ENCODE data around the gene IL17REL.

The IL17REL gene

DNA sequence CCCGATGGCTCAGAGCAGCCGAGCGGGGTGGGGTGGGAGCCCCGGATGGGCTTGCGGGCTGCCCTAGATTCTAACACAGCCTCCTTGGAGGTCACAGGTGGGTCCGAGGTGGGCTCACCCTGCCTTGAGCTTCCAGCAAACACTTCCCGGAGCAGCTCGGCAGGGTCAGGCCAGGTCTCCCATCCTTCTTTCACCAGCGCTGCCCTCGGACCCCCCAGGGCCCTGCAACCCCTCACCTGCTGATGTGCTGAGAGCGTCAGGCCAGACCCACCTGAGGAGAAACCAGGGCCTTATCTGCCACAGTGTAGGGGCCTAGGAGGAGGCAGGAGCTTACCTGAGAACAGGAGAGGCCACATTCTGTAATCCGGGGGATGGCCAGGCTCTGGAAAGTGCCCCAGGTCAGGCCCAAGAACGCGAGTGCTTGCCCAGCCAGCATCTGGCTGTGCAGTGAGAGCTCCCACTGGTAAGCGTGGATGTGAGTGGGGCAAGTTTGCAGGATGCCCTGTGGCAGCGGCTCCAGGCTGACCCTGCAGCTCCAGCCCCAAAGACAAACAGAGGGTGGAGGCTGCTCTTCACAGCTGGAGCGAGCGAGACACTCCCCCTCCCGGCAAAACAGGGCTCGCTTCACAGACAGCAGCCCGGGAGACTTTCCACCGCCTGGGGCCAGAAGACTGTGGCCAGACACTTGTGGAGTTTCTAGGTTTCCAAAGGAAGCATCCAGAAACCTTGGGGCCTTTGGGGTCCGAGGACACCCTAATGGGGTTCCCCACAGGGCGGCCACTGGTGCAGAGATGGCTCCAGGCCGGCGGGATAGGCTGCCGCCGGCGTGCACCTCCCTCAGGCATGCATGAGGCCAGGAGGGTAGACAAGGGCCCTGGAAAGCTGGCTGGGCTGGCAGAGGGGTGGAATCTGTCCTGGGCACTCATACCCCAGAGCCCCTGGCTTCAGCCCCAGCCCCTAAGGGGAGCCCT, at the start of gene IL17REL:
TSS of gene IL17REL (minus strand) at position 555 of the 971 bp plus-strand sequence. CDS start at position 436, 119 bp downstream.
- H3K4me3 ChIP-seq (replicated peaks; ENCODE audit: low read depth, low read length), result no peak within 1 kb of the TSS
- TF ChIP-seq, protein P1, sequence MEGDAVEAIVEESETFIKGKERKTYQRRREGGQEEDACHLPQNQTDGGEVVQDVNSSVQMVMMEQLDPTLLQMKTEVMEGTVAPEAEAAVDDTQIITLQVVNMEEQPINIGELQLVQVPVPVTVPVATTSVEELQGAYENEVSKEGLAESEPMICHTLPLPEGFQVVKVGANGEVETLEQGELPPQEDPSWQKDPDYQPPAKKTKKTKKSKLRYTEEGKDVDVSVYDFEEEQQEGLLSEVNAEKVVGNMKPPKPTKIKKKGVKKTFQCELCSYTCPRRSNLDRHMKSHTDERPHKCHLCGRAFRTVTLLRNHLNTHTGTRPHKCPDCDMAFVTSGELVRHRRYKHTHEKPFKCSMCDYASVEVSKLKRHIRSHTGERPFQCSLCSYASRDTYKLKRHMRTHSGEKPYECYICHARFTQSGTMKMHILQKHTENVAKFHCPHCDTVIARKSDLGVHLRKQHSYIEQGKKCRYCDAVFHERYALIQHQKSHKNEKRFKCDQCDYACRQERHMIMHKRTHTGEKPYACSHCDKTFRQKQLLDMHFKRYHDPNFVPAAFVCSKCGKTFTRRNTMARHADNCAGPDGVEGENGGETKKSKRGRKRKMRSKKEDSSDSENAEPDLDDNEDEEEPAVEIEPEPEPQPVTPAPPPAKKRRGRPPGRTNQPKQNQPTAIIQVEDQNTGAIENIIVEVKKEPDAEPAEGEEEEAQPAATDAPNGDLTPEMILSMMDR (IDR thresholded peaks at IDR 0.05; ENCODE audit: low read depth, low read length, missing control alignments), result peak; percentile 11
- no peak for DNase-seq (ENCODE audit: extremely low read depth, low read depth)

DNA sequence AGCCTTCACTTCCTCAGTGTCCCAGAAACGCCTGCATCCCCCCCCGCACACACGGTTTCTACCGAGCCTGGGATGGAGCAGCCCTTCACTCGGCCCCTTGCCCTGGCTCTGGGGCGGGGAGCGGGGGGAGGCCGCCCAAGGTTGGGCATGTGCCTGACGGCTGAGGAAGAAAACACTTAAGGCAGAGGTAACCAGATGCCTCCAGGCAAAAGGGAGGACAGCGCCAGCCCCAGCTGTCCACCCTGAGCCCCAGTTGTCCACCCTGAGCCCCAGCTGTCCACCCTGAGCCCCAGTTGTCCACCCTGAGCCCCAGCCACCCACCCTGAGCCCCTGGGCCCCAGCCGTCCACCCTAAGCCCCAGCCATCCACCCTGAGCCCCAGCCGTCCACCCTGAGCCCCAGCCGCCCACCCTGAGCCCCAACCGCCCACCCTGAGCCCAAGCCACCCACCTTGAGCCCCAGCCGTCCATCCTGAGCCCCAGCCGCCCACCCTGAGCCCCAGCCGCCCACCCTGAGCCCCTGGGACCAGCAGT, 49.3 kb upstream of the IL17REL start:
- no peak for DNase-seq (ENCODE audit: extremely low read depth, low read depth)
- no peak overlapping the region for H3K4me3 ChIP-seq (replicated peaks; ENCODE audit: low read depth, low read length)
- TF ChIP-seq, protein P1 (IDR thresholded peaks at IDR 0.05; ENCODE audit: low read depth, low read length, missing control alignments), result no peak

DNA sequence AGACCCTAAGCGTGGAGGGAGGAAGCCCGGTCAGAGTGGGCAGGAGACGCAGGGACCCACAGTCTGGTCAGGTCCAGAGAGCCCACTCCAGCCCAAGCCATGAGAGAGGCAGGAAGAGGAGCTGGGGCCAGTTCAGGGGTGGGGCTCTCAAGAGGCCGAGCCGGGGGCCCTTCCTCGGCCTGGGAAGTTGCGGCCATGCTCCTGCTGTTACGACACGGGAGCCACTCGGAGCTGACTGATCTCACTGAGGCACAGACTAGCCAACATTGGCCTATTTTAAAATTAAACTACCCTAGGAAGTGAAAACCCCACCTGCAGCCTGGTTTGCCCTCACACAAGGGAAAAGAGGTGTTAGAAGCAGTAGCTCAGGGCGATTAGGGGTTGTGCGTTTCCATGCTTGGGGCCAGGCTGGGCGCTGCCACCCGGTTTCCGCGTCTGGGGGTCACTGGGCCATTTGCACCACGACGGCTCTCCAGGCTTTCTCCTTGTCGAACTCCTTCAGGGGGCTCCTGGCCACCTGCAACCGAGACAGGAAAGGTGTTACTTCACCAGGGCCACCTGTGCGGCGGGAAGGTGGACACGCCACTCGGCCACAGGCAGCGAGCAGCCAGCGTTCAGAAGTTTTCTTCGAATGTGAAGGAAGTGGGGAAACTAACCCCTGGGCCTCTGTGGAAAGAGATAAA, 48.7 kb upstream of the IL17REL start:
- TF ChIP-seq, protein P1 (IDR thresholded peaks at IDR 0.05; ENCODE audit: low read depth, low read length, missing control alignments), result no peak
- DNase-seq (ENCODE audit: extremely low read depth, low read depth), result no peak

DNA sequence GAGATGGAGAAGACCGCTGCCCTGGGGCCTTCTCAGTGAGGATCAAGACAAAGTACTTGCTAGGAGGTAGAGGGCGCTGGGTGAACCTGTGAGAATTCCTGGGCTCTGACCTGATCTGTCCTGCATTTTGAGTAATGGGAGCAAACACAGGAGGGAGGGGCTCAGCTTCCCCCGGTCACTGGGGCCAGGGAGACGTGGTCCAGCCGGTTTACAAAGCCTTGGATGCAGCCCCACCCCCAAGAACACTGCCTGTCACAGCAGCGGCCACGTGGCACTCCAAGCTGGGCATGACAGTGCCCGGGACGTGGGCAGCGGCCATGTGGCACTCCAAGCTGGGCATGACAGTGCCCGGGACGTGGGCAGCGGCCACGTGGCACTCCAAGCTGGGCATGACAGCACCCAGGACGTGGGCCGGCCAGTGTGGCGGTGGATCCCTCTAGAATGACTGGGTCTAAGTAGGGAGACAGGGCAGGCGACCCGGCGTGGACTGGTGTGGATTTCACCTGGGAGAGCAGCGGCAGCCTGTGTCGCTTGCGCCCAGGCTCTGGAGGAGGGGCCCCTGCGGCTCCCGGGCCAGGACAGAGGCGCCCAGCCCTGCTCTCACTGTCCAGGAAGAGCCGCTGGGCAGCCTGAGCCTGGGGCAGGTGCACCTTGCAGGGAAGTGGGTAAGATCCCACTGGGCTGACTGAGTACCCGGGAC, 48.0 kb upstream of the IL17REL start:
- no peak for DNase-seq (ENCODE audit: extremely low read depth, low read depth)
- no peak overlapping the region for H3K4me3 ChIP-seq (replicated peaks; ENCODE audit: low read depth, low read length)
- TF ChIP-seq, protein P1 (IDR thresholded peaks at IDR 0.05; ENCODE audit: low read depth, low read length, missing control alignments), result no peak

More for the DNA sequence above, 48.7 kb upstream of the IL17REL start:
- H3K4me3 ChIP-seq (replicated peaks; ENCODE audit: low read depth, low read length), result no peak overlapping the region

DNA sequence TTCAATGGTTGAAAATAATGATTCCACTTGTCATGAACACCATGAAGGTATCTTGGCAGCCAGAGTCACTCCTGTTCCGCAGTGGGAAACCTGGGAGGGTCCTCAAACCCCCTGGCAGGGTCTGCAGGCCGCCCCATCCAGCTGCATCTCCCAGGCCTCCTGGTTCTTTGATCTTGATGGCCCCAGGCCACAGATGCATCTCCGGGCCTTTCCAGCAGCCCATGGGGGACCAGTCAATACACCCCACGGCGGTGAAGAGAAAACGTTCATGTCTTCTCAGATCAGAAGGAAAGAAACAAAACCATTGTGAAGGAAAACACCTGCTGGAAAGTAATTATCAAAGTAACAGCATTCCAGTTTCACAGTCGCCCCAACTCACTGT, 47.3 kb upstream of the IL17REL start:
- DNase-seq (ENCODE audit: extremely low read depth, low read depth), result no peak
- no peak overlapping the region for H3K4me3 ChIP-seq (replicated peaks; ENCODE audit: low read depth, low read length)
- TF ChIP-seq, protein P1 (IDR thresholded peaks at IDR 0.05; ENCODE audit: low read depth, low read length, missing control alignments), result no peak

Measured in HFF-Myc (cell line).